Neuronal stem cell (in vitro differentiated cells): ENCODE data around the gene PROZ.

Source experiments
- DNase-seq: peaks from one replicate; pipeline ENCODE4 v3.0.0-alpha.2; 2013; ENCODE audit warnings: low spot score
- H2AFZ ChIP-seq: one replicate; pipeline ENCODE4 v1.6.1; 2013; ENCODE audit warnings: mild to moderate bottlenecking, low read length, inconsistent platforms
- H2AK5ac ChIP-seq: 2 replicates; pipeline ENCODE4 v1.6.1; 2013; ENCODE audit warnings: low read depth, mild to moderate bottlenecking, inconsistent platforms, low read length, moderate library complexity, mixed read lengths
- H2BK120ac ChIP-seq: 2 replicates; pipeline ENCODE4 v1.6.1; 2013; ENCODE audit warnings: low read depth, mild to moderate bottlenecking, inconsistent platforms, low read length, moderate library complexity, mixed read lengths
- H2BK12ac ChIP-seq: one replicate; pipeline ENCODE4 v1.6.1; 2013; ENCODE audit warnings: low read length, inconsistent platforms
- H2BK15ac ChIP-seq: 2 replicates; pipeline ENCODE4 v1.6.1; 2013; ENCODE audit warnings: mild to moderate bottlenecking, low read length, inconsistent platforms, mixed read lengths
- H2BK5ac ChIP-seq: one replicate; pipeline ENCODE4 v1.6.1; 2013; ENCODE audit warnings: inconsistent platforms, mild to moderate bottlenecking, low read length, moderate library complexity
- H3K14ac ChIP-seq: one replicate; pipeline ENCODE4 v1.6.1; 2013; ENCODE audit warnings: low read length, inconsistent platforms
- H3K18ac ChIP-seq: 2 replicates; pipeline ENCODE4 v1.6.1; 2013; ENCODE audit warnings: low read length, inconsistent platforms
- H3K23ac ChIP-seq: 2 replicates; pipeline ENCODE4 v1.6.1; 2013; ENCODE audit warnings: low read depth, mild to moderate bottlenecking, mixed read lengths, low read length, inconsistent platforms; ENCODE audit not compliant: poor library complexity
- H3K27ac ChIP-seq: replicated peaks from 3 replicates; pipeline ENCODE4 v1.5.1; 2013; ENCODE audit warnings: low read length, inconsistent platforms
- H3K27me3 ChIP-seq, 3 experiments: 2 replicates each; pipeline ENCODE4 v1.6.1; 2013; ENCODE audit warnings: low read length in 3 of 3, mild to moderate bottlenecking in 2 of 3, inconsistent platforms in 1 of 3, low read depth in 1 of 3, mixed read lengths in 1 of 3, moderate library complexity in 1 of 3; ENCODE audit not compliant: control insufficient read depth in 3 of 3, insufficient read depth in 3 of 3
- H3K36me3 ChIP-seq, 2 donors: replicated peaks in 1 of 2; 2 replicates each; pipeline ENCODE4 v1.6.1; 2013; ENCODE audit warnings: low read length in 2 of 2; ENCODE audit not compliant: control insufficient read depth in 2 of 2, insufficient read depth in 2 of 2
- H3K4ac ChIP-seq: 2 replicates; pipeline ENCODE4 v1.6.1; 2013; ENCODE audit warnings: inconsistent platforms, mild to moderate bottlenecking, low read length, moderate library complexity
- H3K4me1 ChIP-seq, 2 donors: 1 replicate in 1 of 2; 2 replicates in 1 of 2; pipeline ENCODE4 v1.6.1; 2013; ENCODE audit warnings: low read length in 2 of 2, low read depth in 1 of 2; ENCODE audit not compliant: control insufficient read depth in 2 of 2, insufficient read depth in 1 of 2
- H3K4me2 ChIP-seq: one replicate; pipeline ENCODE4 v1.6.1; 2013; ENCODE audit warnings: mild to moderate bottlenecking, low read length, inconsistent platforms; ENCODE audit not compliant: insufficient read depth, poor library complexity, severe bottlenecking
- H3K4me3 ChIP-seq, 2 donors: 2 replicates each; pipeline ENCODE4 v1.5.1; 2013; ENCODE audit warnings: low read length in 2 of 2, mild to moderate bottlenecking in 2 of 2, inconsistent platforms in 1 of 2, moderate library complexity in 1 of 2
- H3K79me1 ChIP-seq: one replicate; pipeline ENCODE4 v1.6.1; 2013; ENCODE audit warnings: low read depth, mild to moderate bottlenecking, inconsistent platforms, low read length, moderate library complexity
- H3K9ac ChIP-seq: one replicate; pipeline ENCODE4 v1.6.1; 2013; ENCODE audit warnings: mild to moderate bottlenecking, low read depth, low read length, inconsistent platforms; ENCODE audit not compliant: poor library complexity
- H3K9me3 ChIP-seq, 2 donors: replicated peaks in 1 of 2; 2 replicates each; pipeline versions ENCODE3 to v1.6.1; 2013; ENCODE audit warnings: low read length in 2 of 2, mild to moderate bottlenecking in 2 of 2, inconsistent platforms in 1 of 2, low read depth in 1 of 2, mixed read lengths in 1 of 2, moderate library complexity in 1 of 2; ENCODE audit not compliant: control insufficient read depth in 2 of 2, insufficient read depth in 1 of 2
- H4K8ac ChIP-seq: one replicate; pipeline ENCODE4 v1.6.1; 2013; ENCODE audit warnings: low read depth, mild to moderate bottlenecking, inconsistent platforms, low read length, moderate library complexity
- H4K91ac ChIP-seq: one replicate; pipeline ENCODE4 v1.6.1; 2013; ENCODE audit warnings: low read length, low read depth, mild to moderate bottlenecking, inconsistent platforms; ENCODE audit not compliant: poor library complexity
- WGBS, 2 donors: extraction: QIAGEN DNeasy Blood & Tissue Kit; methylation state at CpG; one replicate each; pipeline ENCODE4 v1.1.7; 2013; ENCODE audit warnings: missing lambda C conversion rate in 2 of 2, mixed read lengths in 1 of 2; ENCODE audit not compliant: insufficient read length in 2 of 2, insufficient replicate concordance in 1 of 2; ENCODE audit errors: extremely low coverage in 2 of 2; 5-methylcytosine and 5-hydroxymethylcytosine counted together

PROZ gene

GRCh38 chr13:113116206-113116800 is 42.1 kb upstream of the PROZ start:
- Histone ChIP-seq H3K4me1 (peaks cover 0 to 1% of the 10 kb centered on the region in 2 donors), H3K14ac (no peak overlapping the region), H3K27me3 (peaks cover 0 to 5% (median 0%) of the 10 kb centered on the region in 3 experiments), H2BK120ac (no peak overlapping the region), H3K23ac (no peak overlapping the region), H2BK15ac (no peak overlapping the region), H3K4me3 (no peak overlapping the region), H3K27ac (no peak overlapping the region), H2BK12ac (no peak overlapping the region), H3K36me3 (peaks cover 0 to 2% of the 10 kb centered on the region in 2 donors), H3K79me1 (no peaks in the 10 kb centered on the region), H3K18ac (no peak overlapping the region), H3K4ac (no peak overlapping the region), H4K8ac (no peak overlapping the region), H4K91ac (no peak overlapping the region), H3K4me2 (no peak overlapping the region), H3K9ac (no peak overlapping the region), H3K9me3 (peaks cover 0 to 8% of the 10 kb centered on the region in 2 donors), H2AK5ac (no peak overlapping the region), H2BK5ac (no peak overlapping the region), H2AFZ (no peak overlapping the region)
- no peak for DNase-seq
- no CpG with 5 or more reads among the region's 10 CpGs for WGBS, 2 donors

DNA sequence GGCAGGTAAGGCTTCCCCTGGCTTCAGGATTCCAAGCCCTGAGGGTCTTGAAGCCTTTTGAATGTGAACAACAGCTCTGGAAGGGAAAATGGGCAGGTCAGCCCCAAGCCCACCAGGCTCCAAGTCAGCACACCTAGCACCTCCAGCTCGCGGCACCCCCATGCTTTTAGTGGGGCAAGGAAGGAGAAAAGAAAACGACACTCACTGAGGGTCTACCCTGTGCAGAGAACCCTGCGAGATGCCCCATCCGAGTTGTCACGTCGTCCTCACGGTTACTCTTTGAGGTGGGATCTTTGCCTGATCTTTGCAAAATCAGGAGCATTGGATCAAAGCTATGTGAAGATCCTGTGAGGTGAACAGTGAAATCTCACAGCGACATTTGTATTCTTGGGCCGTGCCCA is 41.6 kb upstream of the PROZ start:
- H3K4me2 ChIP-seq, result no peak overlapping the region
- H3K18ac ChIP-seq, result no peak overlapping the region
- no peak overlapping the region for H4K8ac ChIP-seq
- peaks cover 0 to 1% of the 10 kb centered on the region in 2 donors for H3K4me1 ChIP-seq
- no peak overlapping the region for H2BK15ac ChIP-seq
- DNase-seq, result no peak
- peaks cover 0 to 6% of the 10 kb centered on the region in 2 donors for H3K9me3 ChIP-seq
- no peak overlapping the region for H2AK5ac ChIP-seq
- H2BK120ac ChIP-seq, result no peak overlapping the region
- peaks cover 0 to 6% (median 0%) of the 10 kb centered on the region in 3 experiments for H3K27me3 ChIP-seq
- H2BK5ac ChIP-seq, result no peak overlapping the region
- no peak overlapping the region for H3K27ac ChIP-seq
- H4K91ac ChIP-seq, result no peak overlapping the region
- H3K23ac ChIP-seq, result no peak overlapping the region
- peaks cover 0 to 2% of the 10 kb centered on the region in 2 donors for H3K36me3 ChIP-seq
- no peak overlapping the region for H2BK12ac ChIP-seq
- H3K79me1 ChIP-seq, result no peaks in the 10 kb centered on the region
- H3K9ac ChIP-seq, result no peak overlapping the region
- WGBS, 2 donors, result no CpG with 5 or more reads among the region's 10 CpGs
- no peak overlapping the region for H3K4ac ChIP-seq
- H3K14ac ChIP-seq, result no peak overlapping the region
- H3K4me3 ChIP-seq, result no peak overlapping the region
- no peak overlapping the region for H2AFZ ChIP-seq

- Histone ChIP-seq H3K4me3 (peak overlapping the region in 1 of 2 donors; percentile 14), H2BK5ac (no peak overlapping the region), H3K79me1 (no peaks in the 10 kb centered on the region), H3K23ac (no peak overlapping the region), H3K27me3 (peaks cover 0 to 6% (median 0%) of the 10 kb centered on the region in 3 experiments), H3K4me1 (peaks cover 0 to 1% of the 10 kb centered on the region in 2 donors), H2BK120ac (no peak overlapping the region), H3K27ac (no peak overlapping the region), H3K4ac (no peak overlapping the region), H2AK5ac (peak overlapping the region; percentile 49), H3K4me2 (no peak overlapping the region), H2BK12ac (no peak overlapping the region), H2AFZ (no peak overlapping the region), H3K9me3 (peaks cover 0 to 6% of the 10 kb centered on the region in 2 donors), H3K9ac (no peak overlapping the region), H3K18ac (peak overlapping the region; percentile 34), H3K36me3 (peaks cover 0 to 2% of the 10 kb centered on the region in 2 donors), H3K14ac (peak overlapping the region; percentile 60), H4K91ac (no peak overlapping the region), H2BK15ac (peak overlapping the region; percentile 42), H4K8ac (no peak overlapping the region)
- WGBS, 2 donors, result no CpG with 5 or more reads among the region's 26 CpGs
- no peak for DNase-seq
Observed at GRCh38 chr13:113117335-113117872, 41.0 kb upstream of the PROZ start.

DNA sequence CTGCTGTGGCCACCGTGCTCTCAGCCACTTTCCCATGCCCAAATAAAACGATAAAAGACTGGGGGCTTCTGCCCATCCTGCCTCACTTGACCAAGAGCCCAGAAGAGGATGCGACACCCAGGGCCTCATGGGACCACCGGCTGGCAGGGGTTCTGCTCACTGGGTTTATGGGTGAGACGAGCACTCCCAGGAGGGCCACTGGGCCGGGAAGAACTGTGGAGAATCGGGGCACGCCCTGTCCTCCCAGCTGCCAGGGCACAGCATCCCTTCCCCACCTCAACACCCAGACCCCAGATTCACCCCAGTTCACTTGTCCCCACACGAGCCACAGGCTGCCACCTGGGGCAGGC is 40.6 kb upstream of the PROZ start:
- H3K4me2 ChIP-seq, result no peak overlapping the region
- no peaks in the 10 kb centered on the region for H3K79me1 ChIP-seq
- no peak overlapping the region for H2BK12ac ChIP-seq
- H3K14ac ChIP-seq, result peak overlapping the region; percentile 60
- H2BK120ac ChIP-seq, result no peak overlapping the region
- H3K4me3 ChIP-seq, result no peak overlapping the region
- no peak overlapping the region for H3K4ac ChIP-seq
- peak overlapping the region; percentile 42 for H2BK15ac ChIP-seq
- H2AFZ ChIP-seq, result no peak overlapping the region
- peaks cover 0 to 2% of the 10 kb centered on the region in 2 donors for H3K36me3 ChIP-seq
- peak overlapping the region; percentile 49 for H2AK5ac ChIP-seq
- H4K91ac ChIP-seq, result no peak overlapping the region
- H3K23ac ChIP-seq, result no peak overlapping the region
- no CpG with 5 or more reads among the region's 9 CpGs for WGBS, 2 donors
- H3K9me3 ChIP-seq, result peaks cover 0 to 6% of the 10 kb centered on the region in 2 donors
- H3K27me3 ChIP-seq, result peaks cover 0 to 6% (median 0%) of the 10 kb centered on the region in 3 experiments
- H4K8ac ChIP-seq, result no peak overlapping the region
- peak overlapping the region; percentile 34 for H3K18ac ChIP-seq
- no peak for DNase-seq
- H2BK5ac ChIP-seq, result no peak overlapping the region
- H3K27ac ChIP-seq, result no peak overlapping the region
- H3K4me1 ChIP-seq, result peaks cover 4 to 6% of the 10 kb centered on the region in 2 donors
- no peak overlapping the region for H3K9ac ChIP-seq
